ENCODE results near the gene C6orf15.

C6orf15 gene

DNA sequence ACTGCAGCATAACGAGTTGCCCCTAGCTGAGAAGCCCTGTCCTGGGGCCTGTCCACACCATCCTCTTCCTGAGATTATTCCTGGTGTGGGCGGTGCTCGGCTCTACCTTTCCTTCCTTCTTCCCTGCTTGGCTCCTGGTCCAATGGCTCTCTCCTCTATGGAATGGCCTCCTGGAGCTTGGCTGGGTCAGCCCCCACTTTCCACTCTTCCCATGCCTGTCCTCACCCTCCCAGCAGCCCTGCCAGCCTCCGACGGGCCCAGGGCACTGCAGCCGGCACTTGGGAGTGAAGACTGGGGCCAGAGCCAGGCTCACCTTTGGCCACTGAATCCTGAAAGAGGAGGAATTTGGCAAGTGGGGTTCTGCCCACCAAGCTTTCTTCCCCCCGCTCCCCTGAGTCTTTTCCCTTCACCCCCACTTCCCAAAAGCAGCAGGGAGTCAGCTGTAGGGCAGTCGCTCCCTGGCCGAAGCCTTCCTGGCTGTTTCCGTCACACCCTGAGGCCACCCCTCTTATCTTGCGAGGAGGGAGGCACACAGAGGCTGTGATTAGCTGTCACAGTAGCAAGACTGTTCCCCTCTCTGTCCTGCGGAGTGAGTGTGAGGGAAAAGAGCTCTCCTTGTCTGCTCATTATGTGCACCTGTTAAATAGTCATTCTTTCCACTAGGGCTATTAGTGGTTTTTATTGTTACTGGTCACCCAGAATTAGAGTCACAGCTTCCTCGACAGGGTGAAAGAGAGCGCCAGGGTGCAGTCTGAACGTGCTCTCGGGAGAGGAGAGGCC is 14.2 kb upstream of the C6orf15 start:
- no peak overlapping the region for H3K4me3 ChIP-seq (ENCODE audit: control insufficient read depth, low read depth, low read length)
- TF ChIP-seq, protein P1, sequence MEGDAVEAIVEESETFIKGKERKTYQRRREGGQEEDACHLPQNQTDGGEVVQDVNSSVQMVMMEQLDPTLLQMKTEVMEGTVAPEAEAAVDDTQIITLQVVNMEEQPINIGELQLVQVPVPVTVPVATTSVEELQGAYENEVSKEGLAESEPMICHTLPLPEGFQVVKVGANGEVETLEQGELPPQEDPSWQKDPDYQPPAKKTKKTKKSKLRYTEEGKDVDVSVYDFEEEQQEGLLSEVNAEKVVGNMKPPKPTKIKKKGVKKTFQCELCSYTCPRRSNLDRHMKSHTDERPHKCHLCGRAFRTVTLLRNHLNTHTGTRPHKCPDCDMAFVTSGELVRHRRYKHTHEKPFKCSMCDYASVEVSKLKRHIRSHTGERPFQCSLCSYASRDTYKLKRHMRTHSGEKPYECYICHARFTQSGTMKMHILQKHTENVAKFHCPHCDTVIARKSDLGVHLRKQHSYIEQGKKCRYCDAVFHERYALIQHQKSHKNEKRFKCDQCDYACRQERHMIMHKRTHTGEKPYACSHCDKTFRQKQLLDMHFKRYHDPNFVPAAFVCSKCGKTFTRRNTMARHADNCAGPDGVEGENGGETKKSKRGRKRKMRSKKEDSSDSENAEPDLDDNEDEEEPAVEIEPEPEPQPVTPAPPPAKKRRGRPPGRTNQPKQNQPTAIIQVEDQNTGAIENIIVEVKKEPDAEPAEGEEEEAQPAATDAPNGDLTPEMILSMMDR (conservative IDR thresholded peaks at IDR 0.05; ENCODE audit: control insufficient read depth, insufficient read depth, low read depth, low read length) = no peak
- DNase-seq (ENCODE audit: low read depth) = no peak

DNA sequence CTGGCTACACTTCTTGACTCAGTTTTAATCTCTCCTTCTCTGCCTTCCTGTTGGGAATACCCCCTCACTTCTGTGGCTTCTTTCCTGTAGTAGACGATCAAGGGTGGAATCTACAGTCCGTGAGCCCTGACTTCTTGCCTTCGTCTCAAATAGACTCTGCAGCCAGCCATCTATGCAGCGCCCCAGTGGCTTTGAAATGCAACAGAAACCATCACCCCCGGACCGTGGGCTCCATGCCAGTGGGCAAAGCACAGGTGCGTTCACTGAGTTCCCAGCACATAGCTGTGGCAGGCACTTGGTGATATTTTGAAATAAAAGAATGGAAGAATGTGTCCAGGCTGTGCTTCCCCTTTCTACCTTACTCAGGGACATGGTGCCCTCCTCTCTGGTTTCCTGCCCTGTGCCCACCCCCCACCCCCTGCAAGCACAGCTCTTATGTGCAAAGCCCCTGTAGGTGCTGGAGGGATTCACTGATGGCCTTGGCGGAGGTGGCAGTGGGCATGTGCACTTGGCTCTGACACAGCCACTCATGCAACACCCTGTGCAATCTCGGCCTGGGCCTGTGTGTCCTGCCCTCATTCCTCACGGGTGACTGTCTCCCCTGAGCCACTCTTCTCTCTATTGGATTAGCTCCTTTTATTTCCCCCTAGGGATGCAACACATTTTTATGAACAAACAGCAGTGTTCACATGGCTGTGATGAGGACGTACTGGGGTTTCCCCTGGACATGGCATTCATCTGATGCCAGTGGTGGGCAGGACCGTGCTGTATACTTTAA is 13.4 kb upstream of the C6orf15 start:
- peak; percentile 58 for DNase-seq (ENCODE audit: low read depth)
- TF ChIP-seq, protein P1 (conservative IDR thresholded peaks at IDR 0.05; ENCODE audit: control insufficient read depth, insufficient read depth, low read depth, low read length) = no peak
- no peak overlapping the region for H3K4me3 ChIP-seq (ENCODE audit: control insufficient read depth, low read depth, low read length)

DNA sequence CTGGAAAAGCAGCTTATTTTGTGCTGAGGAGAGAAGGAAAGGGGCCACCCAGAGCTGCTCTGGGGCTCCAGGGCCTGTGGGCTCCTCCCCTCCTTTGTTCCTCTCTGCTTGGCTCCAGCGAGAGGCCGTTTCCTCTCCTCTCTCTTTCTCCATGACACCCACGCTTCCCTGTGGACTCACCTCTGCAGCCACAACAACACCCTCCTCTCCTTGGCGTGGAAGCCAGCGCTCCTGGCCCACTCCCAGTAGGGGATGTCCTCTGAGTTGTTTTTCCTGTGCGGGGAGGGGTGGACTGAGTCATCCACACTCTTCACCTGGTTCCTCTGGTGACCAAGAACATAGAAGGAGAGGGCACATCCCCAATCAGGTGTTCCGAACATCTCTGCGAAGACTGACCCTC is 12.8 kb upstream of the C6orf15 start:
- no peak overlapping the region for H3K4me3 ChIP-seq (ENCODE audit: control insufficient read depth, low read depth, low read length)
- peak; percentile 57 for DNase-seq (ENCODE audit: low read depth)
- TF ChIP-seq, protein P1 (conservative IDR thresholded peaks at IDR 0.05; ENCODE audit: control insufficient read depth, insufficient read depth, low read depth, low read length) = no peak

DNA sequence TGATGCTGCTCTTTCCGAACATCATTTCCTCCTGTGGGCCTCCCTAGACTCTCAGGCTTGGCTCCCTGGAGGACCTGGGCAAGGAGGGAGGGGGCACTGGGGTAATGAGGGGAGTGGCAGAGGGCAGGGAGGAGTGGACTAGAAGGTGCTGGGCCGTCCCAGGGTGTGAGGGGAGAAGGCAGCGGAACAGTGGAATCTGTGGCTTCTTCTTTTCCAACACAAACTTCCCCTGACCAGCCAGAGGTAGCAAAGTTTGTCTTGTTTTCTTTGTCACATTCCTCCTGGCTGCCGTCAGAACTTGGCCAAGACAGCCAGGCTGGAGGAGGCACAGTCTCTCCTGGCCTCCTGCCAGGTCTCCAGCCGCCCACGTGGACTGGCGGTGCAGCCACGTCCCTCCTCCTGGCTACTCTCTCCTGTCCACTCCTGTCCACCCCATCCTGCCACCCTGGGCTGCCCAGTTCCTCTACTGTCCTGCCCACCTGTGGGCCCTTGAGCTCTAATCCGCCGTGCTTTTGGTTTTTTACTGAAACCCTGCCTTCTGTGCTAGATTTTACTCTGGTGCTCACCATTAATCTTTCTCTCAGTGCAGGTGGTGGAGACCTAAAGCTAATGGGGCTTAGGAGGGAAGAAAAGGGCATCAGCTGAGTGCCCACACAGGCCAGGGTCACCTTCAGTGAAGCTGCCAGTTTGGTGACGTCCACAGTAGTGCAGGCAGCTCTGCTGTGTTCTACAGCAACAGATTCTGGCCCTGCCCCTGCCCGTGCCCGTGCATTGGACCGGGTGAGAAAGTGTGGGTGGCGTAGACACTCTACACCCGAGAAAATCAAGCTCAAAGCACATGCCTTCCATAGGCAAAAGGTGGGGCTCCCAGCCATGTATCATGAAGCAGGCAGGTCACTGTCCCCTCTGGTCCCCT is 10.7 kb upstream of the C6orf15 start:
- peak; percentile 53 for DNase-seq (ENCODE audit: low read depth)
- H3K4me3 ChIP-seq (ENCODE audit: control insufficient read depth, low read depth, low read length) = no peak overlapping the region
- TF ChIP-seq, protein P1 (conservative IDR thresholded peaks at IDR 0.05; ENCODE audit: control insufficient read depth, insufficient read depth, low read depth, low read length) = no peak

DNA sequence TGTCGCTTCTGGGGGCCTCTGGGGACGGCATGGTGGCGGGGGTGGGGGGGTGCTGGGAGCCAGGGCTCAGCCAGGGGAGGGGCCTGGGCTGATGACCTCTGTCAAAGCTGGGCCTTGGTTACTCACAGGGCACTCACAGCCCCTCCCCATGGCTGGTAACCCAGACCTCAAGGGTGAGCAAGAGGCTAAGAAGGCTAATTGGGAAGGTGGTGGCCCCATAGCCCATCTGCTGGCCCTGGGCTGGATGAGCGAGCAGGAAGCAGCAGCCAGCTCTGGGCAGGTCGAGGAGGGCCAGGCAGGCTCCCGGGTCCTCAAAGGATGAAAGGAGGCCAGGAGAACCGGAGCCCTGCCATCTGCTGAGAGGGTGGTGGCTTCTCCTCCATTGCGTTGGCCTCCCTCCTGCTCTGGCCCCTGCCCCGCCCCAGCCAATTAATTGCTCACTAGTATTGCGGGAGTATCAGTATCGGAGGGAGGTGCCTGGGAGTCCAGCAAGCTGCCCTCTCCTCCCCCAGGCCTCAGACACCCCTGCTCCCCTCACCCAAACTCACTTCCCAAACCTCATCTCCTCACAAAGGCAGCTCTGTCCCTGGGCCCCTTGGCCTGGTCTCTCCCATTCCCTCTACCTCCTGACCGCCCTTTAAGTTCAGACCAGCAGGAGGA is 8.9 kb upstream of the C6orf15 start:
- DNase-seq (ENCODE audit: low read depth) = no peak
- H3K4me3 ChIP-seq (ENCODE audit: control insufficient read depth, low read depth, low read length) = no peak overlapping the region
- TF ChIP-seq, protein P1 (conservative IDR thresholded peaks at IDR 0.05; ENCODE audit: control insufficient read depth, insufficient read depth, low read depth, low read length) = no peak

All from fibroblast of mammary gland (primary cell).